LoVo (cell line): ENCODE results near the gene GNAT2.

Experiments
- DNase-seq: peaks from one replicate; pipeline ENCODE4 v3.0.0-alpha.2; 2016; ENCODE audit warnings: low spot score

Gene GNAT2

DNA sequence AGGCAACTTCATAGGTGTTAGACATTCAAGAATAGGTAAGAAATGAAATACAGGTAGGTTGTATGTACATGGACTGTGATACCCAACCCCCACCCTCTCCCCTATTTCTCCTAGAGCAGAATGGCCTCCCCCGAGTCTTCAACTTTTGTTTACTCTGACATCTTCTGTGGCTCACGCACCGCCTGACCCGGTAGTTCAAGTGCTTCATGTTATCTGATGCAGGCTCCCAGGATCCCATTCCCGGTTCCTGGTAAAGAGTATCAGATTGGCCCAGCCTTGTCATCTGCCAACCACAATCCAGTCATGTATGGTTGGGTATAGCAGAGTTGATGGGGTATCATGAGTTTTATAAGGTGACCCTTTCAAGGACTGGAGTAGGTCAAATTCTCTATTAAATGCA lies 61.9 kb downstream of the GNAT2 start:
- DNase-seq = no peak

GRCh38 chr1:109556563-109556962 lies 62.9 kb downstream of the GNAT2 start:
- DNase-seq = no peak
